Peyer's patch (tissue), 4 donors: ENCODE data around the gene DDX41.

Source experiments
- CTCF ChIP-seq, 6 experiments: fragments of 450-650 bp in 4 of 6; fragments of 200-600 bp in 2 of 6; sonication (generic) in 1 of 6; IDR thresholded peaks; one replicate each; pipeline ENCODE4 v1.5.1; 2017 to 2019; ENCODE audit warnings: antibody characterized with exemption in 6 of 6, mild to moderate bottlenecking in 3 of 6, moderate library complexity in 1 of 6
- POLR2A ChIP-seq, 2 donors: fragments of 450-650 bp; IDR thresholded peaks; one replicate each; pipeline ENCODE4 v1.5.1; 2017; ENCODE audit warnings: antibody characterized with exemption in 2 of 2, mild to moderate bottlenecking in 2 of 2, moderate library complexity in 2 of 2

- TF ChIP-seq CTCF (IDR thresholded peaks at IDR 0.05) (no peak), POLR2A (IDR thresholded peaks at IDR 0.05) (no peak)
Measured at GRCh38 chr5:177545487-177546257, 28.9 kb upstream of the DDX41 start.
